ENCODE data around the gene DMD. TPM values are rescaled to one million over a fixed set of nuclear protein-coding genes. Genes with fewer than 3 reads are reported as not detected.

Gene DMD
- total RNA-seq, 4 donors from 2014 or later, result 18.7 to 69.5 (median 38.5) TPM

DNA sequence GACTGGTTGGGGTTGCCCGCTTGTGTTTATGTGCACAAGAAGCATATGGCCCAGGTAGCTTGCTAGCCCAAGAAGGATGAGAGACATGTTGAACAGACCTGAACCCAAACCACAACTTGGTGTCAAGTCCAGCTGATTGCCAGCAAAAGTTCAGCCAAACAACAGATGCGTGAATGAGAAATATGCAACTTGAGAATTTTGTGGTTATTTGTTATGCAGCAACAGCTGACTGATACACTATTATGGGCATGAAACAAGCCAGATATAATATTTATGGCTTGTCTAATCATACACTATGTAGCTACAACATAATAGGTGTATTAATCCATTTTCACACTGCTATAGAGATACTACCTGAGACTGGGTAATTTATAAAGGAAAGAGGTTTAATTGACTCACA lies 2073.2 kb downstream of the DMD start:
- no peak for DNase-seq (ENCODE audit: low spot score in 2 of 2)
- 95% methylated on average over 2 of the region's 2 CpGs for WGBS

GRCh38 chrX:31136144-31136611 lies 2075.2 kb downstream of the DMD start:
- no peaks in the 10 kb centered on the region for H3K9me3 ChIP-seq
- H3K27ac ChIP-seq, result no peak overlapping the region
- H3K27me3 ChIP-seq, result no peaks in the 10 kb centered on the region
- DNase-seq (ENCODE audit: low spot score in 2 of 2), result no peak
- TF ChIP-seq POLR2A (IDR thresholded peaks at IDR 0.05) (no peak), EP300 (IDR thresholded peaks at IDR 0.05) (no peak), POLR2AphosphoS5 (IDR thresholded peaks at IDR 0.05) (no peak), CTCF (IDR thresholded peaks at IDR 0.05) (no peak)
- H3K4me3 ChIP-seq, result no peak overlapping the region
- H3K4me1 ChIP-seq, result no peaks in the 10 kb centered on the region
- no peaks in the 10 kb centered on the region for H3K36me3 ChIP-seq
- 76% methylated on average over 5 of the region's 5 CpGs for WGBS

More for the DNA sequence above, 2073.2 kb downstream of the DMD start:
- H3K27ac ChIP-seq, result no peak overlapping the region
- TF ChIP-seq POLR2A (IDR thresholded peaks at IDR 0.05) (no peak), POLR2AphosphoS5 (IDR thresholded peaks at IDR 0.05) (no peak), EP300 (IDR thresholded peaks at IDR 0.05) (no peak), CTCF (IDR thresholded peaks at IDR 0.05) (no peak)
- no peak overlapping the region for H3K4me3 ChIP-seq
- no peaks in the 10 kb centered on the region for H3K9me3 ChIP-seq
- no peaks in the 10 kb centered on the region for H3K27me3 ChIP-seq
- H3K4me1 ChIP-seq, result no peaks in the 10 kb centered on the region
- no peaks in the 10 kb centered on the region for H3K36me3 ChIP-seq

- Histone ChIP-seq H3K4me1 (no peaks in the 10 kb centered on the region), H3K27ac (no peak overlapping the region), H3K36me3 (no peaks in the 10 kb centered on the region), H3K4me3 (no peak overlapping the region), H3K9me3 (no peaks in the 10 kb centered on the region), H3K27me3 (no peaks in the 10 kb centered on the region)
- 73% methylated on average over 7 of the region's 7 CpGs for WGBS
- TF ChIP-seq EP300 (IDR thresholded peaks at IDR 0.05) (no peak), POLR2AphosphoS5 (IDR thresholded peaks at IDR 0.05) (no peak), POLR2A (IDR thresholded peaks at IDR 0.05) (no peak), CTCF (IDR thresholded peaks at IDR 0.05) (no peak)
- no peak for DNase-seq (ENCODE audit: low spot score in 2 of 2)
These were observed 2078.5 kb downstream of the DMD start for GRCh38 chrX:31132821-31133241.

DNA sequence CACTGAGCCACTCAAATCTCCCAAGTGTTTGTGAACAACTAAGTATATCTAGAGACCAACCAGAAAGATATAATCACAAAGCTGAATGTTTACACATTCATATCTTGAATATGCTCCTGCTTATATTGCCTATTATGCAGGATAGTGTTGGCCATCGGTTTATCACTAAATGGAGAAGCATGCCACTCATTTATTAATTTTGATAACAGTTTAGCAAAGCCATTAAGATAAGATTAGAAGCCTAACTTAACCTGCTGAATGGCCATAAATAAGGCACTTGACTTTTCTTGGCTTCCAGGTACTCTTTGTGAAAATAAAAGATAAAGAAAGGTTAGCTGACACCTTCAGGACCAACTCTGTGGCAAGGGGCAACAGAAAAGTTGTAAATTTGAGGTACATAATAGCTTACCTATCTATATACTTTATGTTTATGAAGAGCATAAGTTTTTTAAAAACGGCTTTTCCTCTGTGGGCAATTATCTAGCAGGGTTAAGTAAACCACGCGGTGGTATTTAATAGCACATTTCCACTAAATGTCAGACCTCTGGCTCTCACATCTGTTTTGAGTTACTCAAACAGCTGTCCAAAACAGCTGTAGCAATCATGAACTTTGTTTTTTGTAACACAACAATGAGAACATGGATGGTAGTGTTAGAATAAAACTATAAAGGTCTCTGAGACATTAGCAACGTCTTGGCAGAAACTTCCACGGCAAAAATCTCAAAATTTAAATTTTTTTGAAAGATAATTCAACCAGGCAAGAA lies 2080.7 kb downstream of the DMD start:
- TF ChIP-seq CTCF (IDR thresholded peaks at IDR 0.05) (no peak), POLR2A (IDR thresholded peaks at IDR 0.05) (no peak), POLR2AphosphoS5 (IDR thresholded peaks at IDR 0.05) (no peak), EP300 (IDR thresholded peaks at IDR 0.05) (no peak)
- Histone ChIP-seq H3K36me3 (no peaks in the 10 kb centered on the region), H3K27me3 (no peaks in the 10 kb centered on the region), H3K9me3 (no peaks in the 10 kb centered on the region), H3K4me1 (no peaks in the 10 kb centered on the region), H3K27ac (no peak overlapping the region), H3K4me3 (no peak overlapping the region)
- 53% methylated on average over 6 of the region's 6 CpGs for WGBS
- DNase-seq (ENCODE audit: low spot score in 2 of 2), result no peak

DNA sequence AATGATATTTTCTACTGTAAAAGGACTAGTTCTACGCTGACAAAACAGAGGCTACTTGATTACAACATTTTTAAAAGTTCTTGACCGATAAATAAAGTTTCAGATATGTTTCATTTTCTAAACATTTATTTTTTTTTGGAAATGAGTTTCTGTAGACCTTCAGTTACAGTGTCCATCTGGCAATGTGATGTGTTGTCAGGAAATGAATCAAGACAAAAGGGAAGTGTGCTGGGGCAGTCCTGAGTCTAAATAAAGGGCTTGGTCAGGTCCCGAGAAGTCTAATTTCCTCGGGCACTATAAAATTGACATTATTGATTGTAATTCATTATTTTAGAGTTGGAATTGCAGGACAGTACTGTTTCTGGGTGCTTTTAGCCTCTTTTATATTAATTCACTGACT lies 2082.5 kb downstream of the DMD start:
- no peaks in the 10 kb centered on the region for H3K36me3 ChIP-seq
- H3K4me1 ChIP-seq, result no peaks in the 10 kb centered on the region
- no peak for DNase-seq (ENCODE audit: low spot score in 2 of 2)
- H3K27me3 ChIP-seq, result no peaks in the 10 kb centered on the region
- H3K27ac ChIP-seq, result no peak overlapping the region
- WGBS, result 67% methylated on average over 4 of the region's 4 CpGs
- no peak overlapping the region for H3K4me3 ChIP-seq
- no peak for TF ChIP-seq POLR2AphosphoS5 (IDR thresholded peaks at IDR 0.05)
- no peak for TF ChIP-seq EP300 (IDR thresholded peaks at IDR 0.05)
- no peak for TF ChIP-seq CTCF (IDR thresholded peaks at IDR 0.05)
- TF ChIP-seq POLR2A (IDR thresholded peaks at IDR 0.05), result no peak
- H3K9me3 ChIP-seq, result no peaks in the 10 kb centered on the region
